GM12873 (cell line): ENCODE data around the gene MYO5B.

Source experiments
- CTCF ChIP-seq: IDR thresholded peaks from 2 replicates; pipeline ENCODE4 v1.5.1; 2012; ENCODE audit warnings: low read depth, mild to moderate bottlenecking, moderate library complexity, low read length, control low read depth; ENCODE audit not compliant: insufficient read depth; ENCODE audit errors: missing control alignments

MYO5B gene

GRCh38 chr18:49794743-49795142 lies 400.2 kb downstream of the MYO5B start:
- TF ChIP-seq CTCF = no peak

- no peak for TF ChIP-seq CTCF
These were observed 406.5 kb downstream of the MYO5B start for GRCh38 chr18:49788327-49788898.

GRCh38 chr18:49786019-49786720 lies 408.8 kb downstream of the MYO5B start:
- TF ChIP-seq CTCF = no peak

- TF ChIP-seq CTCF = peak; percentile 0
These were observed 410.3 kb downstream of the MYO5B start for GRCh38 chr18:49784427-49785185.

GRCh38 chr18:49778826-49779465 lies 416.0 kb downstream of the MYO5B start:
- no peak for TF ChIP-seq CTCF
